Measurements from ENCODE around the gene R3HDM1.

Gene R3HDM1

DNA sequence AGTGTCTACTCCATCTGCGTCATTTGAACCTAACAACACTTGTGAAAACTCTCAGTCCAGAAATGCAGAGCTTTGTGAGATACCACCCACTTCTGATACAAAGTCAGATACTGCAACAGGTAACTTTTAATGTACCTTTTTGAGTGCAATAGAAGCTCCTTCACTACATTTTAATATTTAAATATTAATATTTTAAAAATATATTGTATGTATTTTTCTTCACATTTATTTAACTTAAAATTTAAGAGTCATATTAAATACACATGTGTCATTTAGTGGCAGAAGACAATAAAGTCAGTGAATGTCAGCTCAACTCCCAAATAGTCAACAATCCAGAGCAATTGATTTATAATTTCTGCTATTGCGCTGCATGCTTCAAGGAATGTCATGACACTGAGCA lies 224.3 kb downstream of the R3HDM1 start:
- Histone ChIP-seq H3K4me2 (ENCODE audit: low read depth, low read length, poor library complexity, severe bottlenecking) (no peak overlapping the region), H3K9me3 (ENCODE audit: insufficient read depth, low read length) (peaks cover 10% of the 10 kb centered on the region; the same call in 1 of the 2 replicates), H3K79me2 (ENCODE audit: insufficient read depth, low read length) (no peaks in the 10 kb centered on the region), H2AFZ (ENCODE audit: low read depth, low read length, severe bottlenecking) (no peak overlapping the region), H3K27ac (ENCODE audit: low read depth, low read length) (no peak overlapping the region), H3K9ac (ENCODE audit: low read length) (no peak overlapping the region), H3K27me3 (ENCODE audit: low read length) (no peaks in the 10 kb centered on the region), H4K20me1 (ENCODE audit: low read depth, low read length) (no peaks in the 10 kb centered on the region), H3K9me2 (replicated peaks; ENCODE audit: insufficient read depth, low read length) (no peaks in the 10 kb centered on the region), H3F3A (ENCODE audit: insufficient read depth) (0 out of 2 replicates have a peak, but pooled peaks cover 3% of the 10 kb centered on the region), H3K36me3 (ENCODE audit: low read length) (peaks cover 61% of the 10 kb centered on the region), H3K4me3 (ENCODE audit: insufficient read depth, low read length, poor library complexity, severe bottlenecking) (no peak overlapping the region)
- TF ChIP-seq, protein P1, sequence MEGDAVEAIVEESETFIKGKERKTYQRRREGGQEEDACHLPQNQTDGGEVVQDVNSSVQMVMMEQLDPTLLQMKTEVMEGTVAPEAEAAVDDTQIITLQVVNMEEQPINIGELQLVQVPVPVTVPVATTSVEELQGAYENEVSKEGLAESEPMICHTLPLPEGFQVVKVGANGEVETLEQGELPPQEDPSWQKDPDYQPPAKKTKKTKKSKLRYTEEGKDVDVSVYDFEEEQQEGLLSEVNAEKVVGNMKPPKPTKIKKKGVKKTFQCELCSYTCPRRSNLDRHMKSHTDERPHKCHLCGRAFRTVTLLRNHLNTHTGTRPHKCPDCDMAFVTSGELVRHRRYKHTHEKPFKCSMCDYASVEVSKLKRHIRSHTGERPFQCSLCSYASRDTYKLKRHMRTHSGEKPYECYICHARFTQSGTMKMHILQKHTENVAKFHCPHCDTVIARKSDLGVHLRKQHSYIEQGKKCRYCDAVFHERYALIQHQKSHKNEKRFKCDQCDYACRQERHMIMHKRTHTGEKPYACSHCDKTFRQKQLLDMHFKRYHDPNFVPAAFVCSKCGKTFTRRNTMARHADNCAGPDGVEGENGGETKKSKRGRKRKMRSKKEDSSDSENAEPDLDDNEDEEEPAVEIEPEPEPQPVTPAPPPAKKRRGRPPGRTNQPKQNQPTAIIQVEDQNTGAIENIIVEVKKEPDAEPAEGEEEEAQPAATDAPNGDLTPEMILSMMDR (IDR thresholded peaks at IDR 0.05; ENCODE audit: insufficient read depth, low read length, poor library complexity, severe bottlenecking): no peak
- TF ChIP-seq EZH2phosphoT487 (conservative IDR thresholded peaks at IDR 0.05; ENCODE audit: low read length): no peak

DNA sequence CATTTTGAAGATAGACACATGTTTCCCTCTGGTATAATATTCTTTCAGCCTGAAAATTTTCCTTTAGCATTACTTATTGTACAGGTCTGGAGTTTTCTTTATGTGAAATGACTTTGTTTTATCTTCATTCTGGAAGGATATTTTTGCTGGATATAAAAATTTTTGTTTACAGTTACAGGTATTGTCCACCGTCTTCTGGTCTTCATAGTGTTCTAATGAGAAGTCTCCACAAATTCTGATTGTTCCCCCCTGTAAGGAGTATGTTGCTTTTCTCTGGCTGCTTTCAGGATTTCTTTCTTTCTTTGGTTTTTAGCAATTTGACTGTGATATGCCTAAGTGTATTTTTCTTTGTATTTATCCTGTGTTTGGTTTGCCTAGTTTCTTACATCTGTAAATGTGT lies 225.4 kb downstream of the R3HDM1 start:
- Histone ChIP-seq H3K4me3 (ENCODE audit: insufficient read depth, low read length, poor library complexity, severe bottlenecking) (no peak overlapping the region), H3K9me3 (ENCODE audit: insufficient read depth, low read length) (peaks cover 10% of the 10 kb centered on the region; the same call in 1 of the 2 replicates), H3K4me2 (ENCODE audit: low read depth, low read length, poor library complexity, severe bottlenecking) (no peak overlapping the region), H3K27me3 (ENCODE audit: low read length) (no peaks in the 10 kb centered on the region), H2AFZ (ENCODE audit: low read depth, low read length, severe bottlenecking) (no peak overlapping the region), H3F3A (ENCODE audit: insufficient read depth) (0 out of 2 replicates have a peak, but pooled peaks cover 3% of the 10 kb centered on the region), H4K20me1 (ENCODE audit: low read depth, low read length) (no peaks in the 10 kb centered on the region), H3K27ac (ENCODE audit: low read depth, low read length) (no peak overlapping the region), H3K9me2 (replicated peaks; ENCODE audit: insufficient read depth, low read length) (no peaks in the 10 kb centered on the region), H3K79me2 (ENCODE audit: insufficient read depth, low read length) (no peaks in the 10 kb centered on the region), H3K9ac (ENCODE audit: low read length) (no peak overlapping the region), H3K36me3 (ENCODE audit: low read length) (peaks cover 59% of the 10 kb centered on the region)
- no peak for TF ChIP-seq EZH2phosphoT487 (conservative IDR thresholded peaks at IDR 0.05; ENCODE audit: low read length)
- TF ChIP-seq, protein P1 (IDR thresholded peaks at IDR 0.05; ENCODE audit: insufficient read depth, low read length, poor library complexity, severe bottlenecking): no peak

DNA sequence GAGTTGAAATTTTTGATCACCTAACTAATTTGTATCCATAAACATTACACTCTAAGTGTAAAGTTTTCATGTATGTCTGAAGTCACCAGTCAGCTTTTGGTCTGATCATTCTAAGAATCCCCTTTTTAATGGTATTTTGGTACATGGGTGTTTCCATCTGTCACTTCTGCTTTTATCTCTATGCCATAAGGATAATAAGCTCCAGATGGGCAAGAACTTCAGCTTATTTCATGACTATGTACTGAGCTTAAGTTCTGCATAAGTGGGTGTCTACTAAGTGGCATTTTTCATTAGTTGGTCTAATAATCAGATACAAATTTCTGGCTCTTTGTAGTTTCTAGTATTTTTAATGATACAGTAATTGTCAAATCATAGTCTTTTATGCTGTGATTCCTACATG lies 230.7 kb downstream of the R3HDM1 start:
- Histone ChIP-seq H2AFZ (ENCODE audit: low read depth, low read length, severe bottlenecking) (no peak overlapping the region), H3K4me2 (ENCODE audit: low read depth, low read length, poor library complexity, severe bottlenecking) (no peak overlapping the region), H4K20me1 (ENCODE audit: low read depth, low read length) (no peaks in the 10 kb centered on the region), H3K9ac (ENCODE audit: low read length) (no peak overlapping the region), H3K27me3 (ENCODE audit: low read length) (no peaks in the 10 kb centered on the region), H3K36me3 (ENCODE audit: low read length) (peaks cover 43% of the 10 kb centered on the region), H3F3A (ENCODE audit: insufficient read depth) (0 out of 2 replicates have a peak, but pooled peaks cover 3% of the 10 kb centered on the region), H3K27ac (ENCODE audit: low read depth, low read length) (no peak overlapping the region), H3K4me3 (ENCODE audit: insufficient read depth, low read length, poor library complexity, severe bottlenecking) (no peak overlapping the region), H3K9me3 (ENCODE audit: insufficient read depth, low read length) (peaks cover under 1% of the 10 kb centered on the region; the same call in 1 of the 2 replicates), H3K9me2 (replicated peaks; ENCODE audit: insufficient read depth, low read length) (no peaks in the 10 kb centered on the region), H3K79me2 (ENCODE audit: insufficient read depth, low read length) (0 out of 2 replicates have a peak, but pooled peaks cover 3% of the 10 kb centered on the region)
- no peak for TF ChIP-seq EZH2phosphoT487 (conservative IDR thresholded peaks at IDR 0.05; ENCODE audit: low read length)
- TF ChIP-seq, protein P1 (IDR thresholded peaks at IDR 0.05; ENCODE audit: insufficient read depth, low read length, poor library complexity, severe bottlenecking): no peak
